SK-N-SH treated with all-trans-retinoic acid at 6 μM for 48 hours (cell line): Measurements from ENCODE around the gene CENPB.

ENCODE experiments used
- ATAC-seq: fragments of 200-7000 bp; cut with Tn5 transposase; 3 replicates; pipeline ENCODE4 v1.9.1; 2020; ENCODE audit warnings: mild to moderate bottlenecking, moderate library complexity
- ARNTL ChIP-seq: fragments of 450-650 bp; formaldehyde crosslinking; IDR thresholded peaks from 2 replicates; pipeline ENCODE4 v1.5.0; 2020; ENCODE audit warnings: low read depth, mild to moderate bottlenecking, moderate library complexity, borderline replicate concordance
- BACH2 ChIP-seq: fragments of 250-450 bp; sonication (Bioruptor Pico); IDR thresholded peaks from 2 replicates; pipeline ENCODE4 v1.9.0; 2021; ENCODE audit warnings: mild to moderate bottlenecking, borderline replicate concordance
- ESRRG ChIP-seq: fragments of 250-450 bp; sonication (Bioruptor Pico); IDR thresholded peaks from 2 replicates; pipeline ENCODE4 v1.6.1; 2021; ENCODE audit warnings: mild to moderate bottlenecking
- GLIS3 ChIP-seq: fragments of 250-450 bp; sonication (Bioruptor Pico); IDR thresholded peaks from 2 replicates; pipeline ENCODE4 v1.5.0; 2020; ENCODE audit warnings: mild to moderate bottlenecking, moderate library complexity
- ISL1 ChIP-seq: fragments of 250-450 bp; sonication (Bioruptor Pico); IDR thresholded peaks from 2 replicates; pipeline ENCODE4 v2.1.2; 2022; ENCODE audit warnings: mild to moderate bottlenecking, moderate library complexity
- OSR1 ChIP-seq: fragments of 250-450 bp; sonication (Bioruptor Pico); IDR thresholded peaks from 2 replicates; pipeline ENCODE4 v1.8.0; 2022; ENCODE audit warnings: moderate library complexity, mild to moderate bottlenecking, inconsistent platforms
- PPARA ChIP-seq: fragments of 250-450 bp; sonication (Bioruptor Pico); IDR thresholded peaks from 2 replicates; pipeline ENCODE4 v1.5.0; 2020; ENCODE audit warnings: mild to moderate bottlenecking, borderline replicate concordance
- RARB ChIP-seq: fragments of 250-450 bp; sonication (Bioruptor Pico); IDR thresholded peaks from 2 replicates; pipeline ENCODE4 v1.8.0; 2021; ENCODE audit warnings: mild to moderate bottlenecking, moderate library complexity
- SNAI2 ChIP-seq: fragments of 250-450 bp; sonication (Bioruptor Pico); IDR thresholded peaks from 2 replicates; pipeline ENCODE4 v1.5.0; 2020; ENCODE audit warnings: mild to moderate bottlenecking, moderate library complexity
- TCF4 ChIP-seq: fragments of 250-450 bp; sonication (Bioruptor Pico); IDR thresholded peaks from 2 replicates; pipeline ENCODE4 v1.8.0; 2021; ENCODE audit warnings: mild to moderate bottlenecking, moderate library complexity, borderline replicate concordance
- TOX ChIP-seq: fragments of 250-450 bp; sonication (Bioruptor Pico); IDR thresholded peaks from 2 replicates; pipeline ENCODE4 v1.8.0; 2021; ENCODE audit warnings: mild to moderate bottlenecking, moderate library complexity, borderline replicate concordance
- ZC3H10 ChIP-seq: fragments of 250-450 bp; sonication (Bioruptor Pico); IDR thresholded peaks from 2 replicates; pipeline ENCODE4 v1.5.1; 2021; ENCODE audit warnings: mild to moderate bottlenecking, moderate library complexity
- ZFP3 ChIP-seq: fragments of 250-450 bp; sonication (Bioruptor Pico); IDR thresholded peaks from 2 replicates; pipeline ENCODE4 v1.5.0; 2020; ENCODE audit warnings: mild to moderate bottlenecking, moderate library complexity
- ZFP30 ChIP-seq: fragments of 450-650 bp; formaldehyde crosslinking; IDR thresholded peaks from 2 replicates; pipeline ENCODE4 v1.5.0; 2022; ENCODE audit warnings: mild to moderate bottlenecking, moderate library complexity
- ZNF565 ChIP-seq: fragments of 450-650 bp; formaldehyde crosslinking; conservative IDR thresholded peaks from 2 replicates; pipeline ENCODE4 v1.5.0; 2020; ENCODE audit warnings: low read depth, mild to moderate bottlenecking, moderate library complexity
- ZNF70 ChIP-seq: fragments of 450-650 bp; formaldehyde crosslinking; IDR thresholded peaks from 2 replicates; pipeline ENCODE4 v1.5.0; 2020; ENCODE audit warnings: mild to moderate bottlenecking, moderate library complexity
- ZNF8 ChIP-seq: fragments of 450-650 bp; formaldehyde crosslinking; IDR thresholded peaks from 2 replicates; pipeline ENCODE4 v1.5.0; 2020; ENCODE audit warnings: mild to moderate bottlenecking, moderate library complexity
- TF ChIP-seq, protein P1 (sequence below): fragments of 250-450 bp; sonication (Bioruptor Pico); IDR thresholded peaks from 2 replicates; pipeline ENCODE4 v1.5.0; 2020; ENCODE audit warnings: mild to moderate bottlenecking, moderate library complexity
- TF ChIP-seq, protein P2 (sequence below): fragments of 250-450 bp; sonication (Bioruptor Pico); IDR thresholded peaks from 2 replicates; pipeline ENCODE4 v1.5.1; 2021; ENCODE audit warnings: mild to moderate bottlenecking, moderate library complexity
- TF ChIP-seq, protein P3 (sequence below): fragments of 250-450 bp; sonication (Bioruptor Pico); IDR thresholded peaks from 2 replicates; pipeline ENCODE4 v1.5.1; 2020; ENCODE audit warnings: low read depth, mild to moderate bottlenecking, moderate library complexity
- TF ChIP-seq, protein P4 (sequence below): fragments of 250-450 bp; sonication (Bioruptor Pico); IDR thresholded peaks from 2 replicates; pipeline ENCODE4 v1.8.0; 2020; ENCODE audit warnings: mild to moderate bottlenecking, moderate library complexity, borderline replicate concordance

The CENPB gene

DNA sequence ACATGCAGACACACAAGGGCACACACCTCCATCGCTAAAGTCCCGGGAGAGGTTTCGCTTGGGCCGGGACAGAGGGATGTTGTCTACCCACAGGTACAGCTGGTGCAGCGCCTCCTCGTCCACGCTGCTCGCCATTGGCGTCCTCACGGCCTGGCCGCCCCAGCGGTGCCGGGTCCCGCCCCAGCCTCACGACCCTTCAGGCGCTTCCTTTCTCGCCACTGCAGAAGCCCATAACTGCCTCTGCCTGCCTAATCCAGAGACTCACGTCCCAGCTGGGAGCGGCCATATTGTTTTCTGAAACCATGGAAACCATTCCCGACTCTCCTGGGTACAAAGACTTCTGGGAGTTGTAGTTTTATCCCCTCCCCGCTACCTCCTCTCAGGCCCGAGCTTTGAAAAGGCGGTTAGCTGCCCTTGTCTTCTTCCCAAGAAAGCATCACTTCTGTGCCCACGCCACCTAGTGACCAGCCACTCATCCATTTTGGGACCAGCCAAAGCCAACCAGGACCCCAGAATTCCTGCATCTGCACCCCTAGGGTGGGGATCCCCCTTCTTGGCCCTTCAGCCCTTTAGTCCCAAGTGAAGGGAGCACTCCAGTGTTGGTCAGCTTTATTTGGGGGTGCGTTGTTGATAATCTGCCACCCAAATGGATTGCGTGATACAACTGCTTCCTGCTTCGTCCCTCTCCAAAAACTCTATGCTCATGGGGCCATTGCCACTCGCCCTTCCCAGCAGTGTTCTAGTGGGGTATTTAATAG is 5.2 kb downstream of the CENPB start, which contains the start of gene SPEF1:
Gene SPEF1 (minus strand): TSS at position 296 of the 758 bp plus-strand sequence. CDS start 161 bp downstream, at position 135.
- ATAC-seq, result peak; percentile 85
- TF ChIP-seq, protein P1, sequence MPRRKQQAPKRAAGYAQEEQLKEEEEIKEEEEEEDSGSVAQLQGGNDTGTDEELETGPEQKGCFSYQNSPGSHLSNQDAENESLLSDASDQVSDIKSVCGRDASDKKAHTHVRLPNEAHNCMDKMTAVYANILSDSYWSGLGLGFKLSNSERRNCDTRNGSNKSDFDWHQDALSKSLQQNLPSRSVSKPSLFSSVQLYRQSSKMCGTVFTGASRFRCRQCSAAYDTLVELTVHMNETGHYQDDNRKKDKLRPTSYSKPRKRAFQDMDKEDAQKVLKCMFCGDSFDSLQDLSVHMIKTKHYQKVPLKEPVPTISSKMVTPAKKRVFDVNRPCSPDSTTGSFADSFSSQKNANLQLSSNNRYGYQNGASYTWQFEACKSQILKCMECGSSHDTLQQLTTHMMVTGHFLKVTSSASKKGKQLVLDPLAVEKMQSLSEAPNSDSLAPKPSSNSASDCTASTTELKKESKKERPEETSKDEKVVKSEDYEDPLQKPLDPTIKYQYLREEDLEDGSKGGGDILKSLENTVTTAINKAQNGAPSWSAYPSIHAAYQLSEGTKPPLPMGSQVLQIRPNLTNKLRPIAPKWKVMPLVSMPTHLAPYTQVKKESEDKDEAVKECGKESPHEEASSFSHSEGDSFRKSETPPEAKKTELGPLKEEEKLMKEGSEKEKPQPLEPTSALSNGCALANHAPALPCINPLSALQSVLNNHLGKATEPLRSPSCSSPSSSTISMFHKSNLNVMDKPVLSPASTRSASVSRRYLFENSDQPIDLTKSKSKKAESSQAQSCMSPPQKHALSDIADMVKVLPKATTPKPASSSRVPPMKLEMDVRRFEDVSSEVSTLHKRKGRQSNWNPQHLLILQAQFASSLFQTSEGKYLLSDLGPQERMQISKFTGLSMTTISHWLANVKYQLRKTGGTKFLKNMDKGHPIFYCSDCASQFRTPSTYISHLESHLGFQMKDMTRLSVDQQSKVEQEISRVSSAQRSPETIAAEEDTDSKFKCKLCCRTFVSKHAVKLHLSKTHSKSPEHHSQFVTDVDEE (CRISPR knock-in tag), result 0 out of 2 replicates have a peak, but pooled peaks have one; percentile 27
- no peak for TF ChIP-seq RARB (CRISPR knock-in tag)
- TF ChIP-seq, protein P2, sequence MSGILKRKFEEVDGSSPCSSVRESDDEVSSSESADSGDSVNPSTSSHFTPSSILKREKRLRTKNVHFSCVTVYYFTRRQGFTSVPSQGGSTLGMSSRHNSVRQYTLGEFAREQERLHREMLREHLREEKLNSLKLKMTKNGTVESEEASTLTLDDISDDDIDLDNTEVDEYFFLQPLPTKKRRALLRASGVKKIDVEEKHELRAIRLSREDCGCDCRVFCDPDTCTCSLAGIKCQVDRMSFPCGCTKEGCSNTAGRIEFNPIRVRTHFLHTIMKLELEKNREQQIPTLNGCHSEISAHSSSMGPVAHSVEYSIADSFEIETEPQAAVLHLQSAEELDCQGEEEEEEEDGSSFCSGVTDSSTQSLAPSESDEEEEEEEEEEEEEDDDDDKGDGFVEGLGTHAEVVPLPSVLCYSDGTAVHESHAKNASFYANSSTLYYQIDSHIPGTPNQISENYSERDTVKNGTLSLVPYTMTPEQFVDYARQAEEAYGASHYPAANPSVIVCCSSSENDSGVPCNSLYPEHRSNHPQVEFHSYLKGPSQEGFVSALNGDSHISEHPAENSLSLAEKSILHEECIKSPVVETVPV, result peak; percentile 25; the same call in 1 of the 2 replicates

DNA sequence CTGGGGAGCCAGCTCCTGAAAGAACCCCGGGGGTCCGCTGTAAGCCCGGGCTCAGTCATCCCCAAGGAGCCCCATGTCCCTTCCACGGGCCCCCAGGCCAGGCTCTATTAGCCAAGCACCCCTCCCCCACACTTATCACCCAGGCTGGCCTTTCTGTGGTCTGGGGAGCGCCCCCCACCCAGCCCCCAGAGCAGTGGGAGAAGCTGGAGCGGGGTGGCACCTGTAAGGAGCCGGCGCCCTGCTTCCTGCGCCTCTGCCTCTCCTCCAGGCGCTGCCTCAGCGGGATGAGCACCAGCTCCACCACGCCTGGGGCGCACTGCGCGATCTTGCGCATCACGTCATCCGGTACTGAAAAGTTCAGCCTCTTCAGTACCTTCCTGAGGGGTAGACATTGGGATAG is 7.6 kb downstream of the CENPB start:
- TF ChIP-seq, protein P3, sequence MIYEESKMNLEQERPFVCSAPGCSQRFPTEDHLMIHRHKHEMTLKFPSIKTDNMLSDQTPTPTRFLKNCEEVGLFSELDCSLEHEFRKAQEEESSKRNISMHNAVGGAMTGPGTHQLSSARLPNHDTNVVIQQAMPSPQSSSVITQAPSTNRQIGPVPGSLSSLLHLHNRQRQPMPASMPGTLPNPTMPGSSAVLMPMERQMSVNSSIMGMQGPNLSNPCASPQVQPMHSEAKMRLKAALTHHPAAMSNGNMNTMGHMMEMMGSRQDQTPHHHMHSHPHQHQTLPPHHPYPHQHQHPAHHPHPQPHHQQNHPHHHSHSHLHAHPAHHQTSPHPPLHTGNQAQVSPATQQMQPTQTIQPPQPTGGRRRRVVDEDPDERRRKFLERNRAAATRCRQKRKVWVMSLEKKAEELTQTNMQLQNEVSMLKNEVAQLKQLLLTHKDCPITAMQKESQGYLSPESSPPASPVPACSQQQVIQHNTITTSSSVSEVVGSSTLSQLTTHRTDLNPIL (CRISPR knock-in tag), result no peak
- TF ChIP-seq GLIS3 (CRISPR knock-in tag), result no peak
- no peak for TF ChIP-seq ZC3H10
- TF ChIP-seq TOX (CRISPR knock-in tag), result no peak
- no peak for TF ChIP-seq SNAI2 (CRISPR knock-in tag)
- TF ChIP-seq, protein P1 (CRISPR knock-in tag), result no peak
- TF ChIP-seq TCF4 (CRISPR knock-in tag), result no peak
- no peak for TF ChIP-seq BACH2 (CRISPR knock-in tag)
- TF ChIP-seq, protein P2, result no peak
- TF ChIP-seq ISL1, result no peak
- TF ChIP-seq ZNF565, result no peak
- TF ChIP-seq ZNF70, result no peak
- TF ChIP-seq PPARA (CRISPR knock-in tag), result no peak
- TF ChIP-seq, protein P4, sequence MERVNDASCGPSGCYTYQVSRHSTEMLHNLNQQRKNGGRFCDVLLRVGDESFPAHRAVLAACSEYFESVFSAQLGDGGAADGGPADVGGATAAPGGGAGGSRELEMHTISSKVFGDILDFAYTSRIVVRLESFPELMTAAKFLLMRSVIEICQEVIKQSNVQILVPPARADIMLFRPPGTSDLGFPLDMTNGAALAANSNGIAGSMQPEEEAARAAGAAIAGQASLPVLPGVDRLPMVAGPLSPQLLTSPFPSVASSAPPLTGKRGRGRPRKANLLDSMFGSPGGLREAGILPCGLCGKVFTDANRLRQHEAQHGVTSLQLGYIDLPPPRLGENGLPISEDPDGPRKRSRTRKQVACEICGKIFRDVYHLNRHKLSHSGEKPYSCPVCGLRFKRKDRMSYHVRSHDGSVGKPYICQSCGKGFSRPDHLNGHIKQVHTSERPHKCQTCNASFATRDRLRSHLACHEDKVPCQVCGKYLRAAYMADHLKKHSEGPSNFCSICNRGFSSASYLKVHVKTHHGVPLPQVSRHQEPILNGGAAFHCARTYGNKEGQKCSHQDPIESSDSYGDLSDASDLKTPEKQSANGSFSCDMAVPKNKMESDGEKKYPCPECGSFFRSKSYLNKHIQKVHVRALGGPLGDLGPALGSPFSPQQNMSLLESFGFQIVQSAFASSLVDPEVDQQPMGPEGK (CRISPR knock-in tag), result no peak
- TF ChIP-seq ZFP3 (CRISPR knock-in tag), result no peak
- TF ChIP-seq ARNTL, result no peak
- no peak for TF ChIP-seq ZNF8 (CRISPR knock-in tag)
- no peak for TF ChIP-seq ESRRG
- no peak for TF ChIP-seq ZFP30 (CRISPR knock-in tag)
- no peak for TF ChIP-seq OSR1 (CRISPR knock-in tag)
- no peak for ATAC-seq
